ENCODE results near the gene KDM5A. TPM values are rescaled to one million over a fixed set of nuclear protein-coding genes. Genes with fewer than 3 reads are reported as not detected.
A peak's percentile ranks its signal among the peaks of the same experiment; 100 is the strongest.
"Not testable (repeated sequence)": the region's sequence is repeated elsewhere in the genome, so short reads cannot be mapped to it uniquely, and the experiment has no call there.

KDM5A gene
- total RNA-seq: 10 to 100 TPM; 52.8 to 57.7 TPM

- peak; percentile 64 for DNase-seq (ENCODE audit: low spot score)
- peaks cover 23 to 29% of the 10 kb centered on the region in 2 donors for H3K4me1 ChIP-seq (ENCODE audit: control insufficient read depth in 1 of 2, low read depth in 2 of 2)
Observed at GRCh38 chr12:389142-390096, at the start of gene KDM5A. Gene KDM5A (minus strand): TSS chr12:389320. CDS start chr12:389091, 229 bp downstream.

DNA sequence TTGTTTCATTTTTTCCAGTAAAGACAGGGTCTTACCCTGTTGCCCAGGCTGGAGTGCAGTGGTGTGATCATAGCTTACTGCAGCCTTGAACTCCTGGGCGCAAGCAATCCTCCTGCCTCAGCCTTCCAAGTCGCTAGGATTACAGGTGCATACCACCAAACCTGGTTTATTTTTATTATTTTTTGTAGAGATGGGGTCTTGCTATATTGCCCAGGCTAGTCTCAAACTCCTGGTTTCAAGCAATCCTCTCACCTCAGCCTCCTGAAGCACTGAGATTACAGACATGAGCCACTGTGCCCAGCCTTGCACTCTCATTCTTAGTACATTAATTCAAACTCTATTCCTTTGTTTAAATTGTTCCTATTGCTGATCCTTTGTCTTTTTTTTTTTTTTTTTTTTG is 46.6 kb upstream of the KDM5A start:
- not testable (repeated sequence) for ATAC-seq (ENCODE audit: insufficient number of reproducible peaks, low FRiP score, low read depth); H3K27ac ChIP-seq; H3K4me3 ChIP-seq; H3K27me3 ChIP-seq (replicated peaks; ENCODE audit: insufficient read depth); H3K36me3 ChIP-seq; H3K4me1 ChIP-seq (ENCODE audit: control insufficient read depth in 1 of 2, low read depth in 2 of 2); DNase-seq (ENCODE audit: low spot score); H3K9me3 ChIP-seq

More at GRCh38 chr12:389142-390096, at the start of gene KDM5A:
- Histone ChIP-seq H3K36me3 (peaks cover 4% of the 10 kb centered on the region), H3K27me3 (replicated peaks; ENCODE audit: insufficient read depth) (no peaks in the 10 kb centered on the region), H3K27ac (peak within 1 kb of the TSS; percentile 92 to 97), H3K9me3 (no peaks in the 10 kb centered on the region), H3K4me3 (peak within 1 kb of the TSS; percentile 86)
- TF ChIP-seq, protein P1, sequence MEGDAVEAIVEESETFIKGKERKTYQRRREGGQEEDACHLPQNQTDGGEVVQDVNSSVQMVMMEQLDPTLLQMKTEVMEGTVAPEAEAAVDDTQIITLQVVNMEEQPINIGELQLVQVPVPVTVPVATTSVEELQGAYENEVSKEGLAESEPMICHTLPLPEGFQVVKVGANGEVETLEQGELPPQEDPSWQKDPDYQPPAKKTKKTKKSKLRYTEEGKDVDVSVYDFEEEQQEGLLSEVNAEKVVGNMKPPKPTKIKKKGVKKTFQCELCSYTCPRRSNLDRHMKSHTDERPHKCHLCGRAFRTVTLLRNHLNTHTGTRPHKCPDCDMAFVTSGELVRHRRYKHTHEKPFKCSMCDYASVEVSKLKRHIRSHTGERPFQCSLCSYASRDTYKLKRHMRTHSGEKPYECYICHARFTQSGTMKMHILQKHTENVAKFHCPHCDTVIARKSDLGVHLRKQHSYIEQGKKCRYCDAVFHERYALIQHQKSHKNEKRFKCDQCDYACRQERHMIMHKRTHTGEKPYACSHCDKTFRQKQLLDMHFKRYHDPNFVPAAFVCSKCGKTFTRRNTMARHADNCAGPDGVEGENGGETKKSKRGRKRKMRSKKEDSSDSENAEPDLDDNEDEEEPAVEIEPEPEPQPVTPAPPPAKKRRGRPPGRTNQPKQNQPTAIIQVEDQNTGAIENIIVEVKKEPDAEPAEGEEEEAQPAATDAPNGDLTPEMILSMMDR (IDR thresholded peaks at IDR 0.05): no peak
- peak; percentile 93 for ATAC-seq (ENCODE audit: insufficient number of reproducible peaks, low FRiP score, low read depth)

- Histone ChIP-seq H3K27me3 (replicated peaks; ENCODE audit: insufficient read depth) (no peaks in the 10 kb centered on the region), H3K4me1 (ENCODE audit: control insufficient read depth in 1 of 2, low read depth in 2 of 2) (no peaks in the 10 kb centered on the region), H3K36me3 (no peaks in the 10 kb centered on the region), H3K9me3 (no peaks in the 10 kb centered on the region), H3K4me3 (no peak overlapping the region), H3K27ac (no peak overlapping the region)
- ATAC-seq (ENCODE audit: insufficient number of reproducible peaks, low FRiP score, low read depth): no peak
- no peak for DNase-seq (ENCODE audit: low spot score)
- TF ChIP-seq, protein P1 (IDR thresholded peaks at IDR 0.05): no peak
Observed at GRCh38 chr12:422526-422925, 33.4 kb upstream of the KDM5A start.

DNA sequence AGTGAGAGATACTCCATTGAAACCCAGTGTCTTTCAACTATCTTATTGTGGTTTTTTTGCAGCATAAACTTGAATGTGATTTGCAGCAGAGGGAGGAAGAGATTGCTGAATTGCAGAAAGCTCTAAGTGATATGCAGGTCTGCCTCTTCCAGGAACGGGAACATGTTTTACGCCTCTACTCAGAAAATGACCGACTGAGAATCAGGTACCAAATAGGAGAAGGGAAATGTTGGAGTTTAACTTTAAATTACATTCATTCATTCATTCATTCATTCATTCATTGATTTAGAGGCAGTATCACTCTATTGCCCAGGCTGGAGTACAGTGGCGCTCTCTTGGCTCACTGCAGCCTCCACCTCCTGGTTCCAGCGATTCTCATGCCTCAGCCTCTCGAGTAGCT is 29.3 kb upstream of the KDM5A start:
- DNase-seq (ENCODE audit: low spot score) (no peak), ATAC-seq (ENCODE audit: insufficient number of reproducible peaks, low FRiP score, low read depth) (no peak)
- no peaks in the 10 kb centered on the region for H3K27me3 ChIP-seq (replicated peaks; ENCODE audit: insufficient read depth)
- H3K4me3 ChIP-seq: no peak overlapping the region
- no peaks in the 10 kb centered on the region for H3K9me3 ChIP-seq
- TF ChIP-seq, protein P1 (IDR thresholded peaks at IDR 0.05): no peak
- H3K36me3 ChIP-seq: no peaks in the 10 kb centered on the region
- no peak overlapping the region for H3K27ac ChIP-seq
- no peaks in the 10 kb centered on the region for H3K4me1 ChIP-seq (ENCODE audit: control insufficient read depth in 1 of 2, low read depth in 2 of 2)

DNA sequence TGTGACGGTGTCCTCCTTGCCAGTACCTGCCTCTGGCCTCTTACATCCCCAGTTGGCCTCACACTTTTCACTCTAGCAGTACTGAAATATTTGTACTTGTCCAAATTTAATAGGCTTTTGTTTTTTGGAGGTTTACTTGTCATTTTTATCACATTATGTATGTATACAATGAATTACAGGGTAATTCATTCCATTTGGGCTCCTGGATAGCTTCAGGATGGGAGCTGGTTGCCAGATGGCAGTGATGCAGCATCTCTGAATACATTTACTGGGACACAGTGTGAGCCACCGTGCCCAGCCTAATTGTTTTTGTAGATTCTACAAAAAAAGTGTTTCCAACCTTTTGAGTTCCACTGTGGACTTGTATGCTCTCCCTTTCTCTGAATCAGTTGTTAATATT is 25.7 kb upstream of the KDM5A start:
- Histone ChIP-seq H3K4me3 (no peak overlapping the region), H3K27ac (no peak overlapping the region), H3K36me3 (no peaks in the 10 kb centered on the region), H3K4me1 (ENCODE audit: control insufficient read depth in 1 of 2, low read depth in 2 of 2) (no peaks in the 10 kb centered on the region), H3K27me3 (replicated peaks; ENCODE audit: insufficient read depth) (no peaks in the 10 kb centered on the region), H3K9me3 (no peaks in the 10 kb centered on the region)
- ATAC-seq (ENCODE audit: insufficient number of reproducible peaks, low FRiP score, low read depth) (no peak), DNase-seq (ENCODE audit: low spot score) (no peak)
- TF ChIP-seq, protein P1 (IDR thresholded peaks at IDR 0.05): no peak
